ENCODE measurements around the gene PPP6R2. TPM values are rescaled to one million over a fixed set of nuclear protein-coding genes. Genes with fewer than 3 reads are reported as not detected.

The PPP6R2 gene
- total and polyA plus RNA-seq, 2 of the 4 experiments (the other 2 are of a cell fraction): 49.2 to 51.6 TPM

- WGBS, 2 experiments (ENCODE audit: extremely low coverage in 2 of 2, insufficient read length in 1 of 2): 85% methylated on average over 18 of the region's 29 CpGs; no CpG with 5 or more reads in 1 of the 2 experiments
- no peak overlapping the region for H3K4me3 ChIP-seq (ENCODE audit: insufficient read depth, low read depth, low read length)
- no peak overlapping the region for H3K14ac ChIP-seq (replicated peaks; ENCODE audit: low read depth, low read length)
- H3K23ac ChIP-seq (ENCODE audit: low read depth, low read length): no peak overlapping the region
- TF ChIP-seq CHD1 (IDR thresholded peaks at IDR 0.05; ENCODE audit: low read depth, low read length): no peak
- H3K79me1 ChIP-seq (ENCODE audit: low read depth in 1 of 2, low read length in 2 of 2): peaks cover 8 to 50% of the 10 kb centered on the region in 2 experiments; a peak in 3 of 4 replicates
- H3K27ac ChIP-seq (ENCODE audit: insufficient read depth, low read length): peak overlapping the region; percentile 7; the same call in 1 of the 2 replicates
- H2AFZ ChIP-seq (replicated peaks; ENCODE audit: low read length, poor library complexity): peak overlapping the region; percentile 19
- H4K8ac ChIP-seq (ENCODE audit: low read depth in 2 of 2, low read length in 2 of 2): no peak overlapping the region
- no peak overlapping the region for H3K18ac ChIP-seq (ENCODE audit: low read depth, low read length)
- H3K4me1 ChIP-seq (ENCODE audit: control insufficient read depth, insufficient read depth, low read length): peaks cover 59% of the 10 kb centered on the region
- ATAC-seq (ENCODE audit: low read depth) (no peak), DNase-seq (no peak)
- CTCF ChIA-PET: interaction anchor here (0.6 kb wide), 1 partner anchor 33 kb away, joined by 7 read pairs; no protein-coding TSS in a partner anchor
- no TSS peak for BruUV-seq (replicated peaks)
- H3K9me1 ChIP-seq (ENCODE audit: insufficient read depth, low read length): peaks cover 3% of the 10 kb centered on the region
- peak overlapping the region; percentile 15 for H2BK5ac ChIP-seq (ENCODE audit: low read depth, low read length, poor library complexity, severe bottlenecking)
- no peak overlapping the region for H2BK120ac ChIP-seq (ENCODE audit: low read depth, low read length)
- H4K20me1 ChIP-seq (ENCODE audit: insufficient read depth, low read length): peaks cover 86% of the 10 kb centered on the region
- no peak overlapping the region; the same call in 1 of the 2 replicates for H3K4ac ChIP-seq (ENCODE audit: low read depth, low read length)
- no peak overlapping the region for H3K9ac ChIP-seq (ENCODE audit: low read depth, low read length)
- H2AK9ac ChIP-seq (replicated peaks; ENCODE audit: low read depth, low read length, poor library complexity): peak overlapping the region; percentile 42
- peak overlapping the region; percentile 25; the same call in 1 of the 2 replicates for H2AK5ac ChIP-seq (ENCODE audit: low read depth, low read length)
- no peaks in the 10 kb centered on the region for H3K27me3 ChIP-seq (ENCODE audit: control insufficient read depth, insufficient read depth, low read length)
- no peak overlapping the region for H3K56ac ChIP-seq (ENCODE audit: extremely low read depth, insufficient read depth, low read length)
- H3K9me3 ChIP-seq (ENCODE audit: control insufficient read depth, insufficient read depth, low read length): no peaks in the 10 kb centered on the region
- no peak overlapping the region for H4K91ac ChIP-seq (ENCODE audit: insufficient read depth, low read depth, low read length)
- no peak overlapping the region for H2BK20ac ChIP-seq (ENCODE audit: low read depth, low read length)
- intact Hi-C loops (cut with micrococcal nuclease) (no loop called here), dilution Hi-C loops (cut with HindIII; ENCODE audit: low sequenced_read_pairs, unreplicated experiment) (no loop called here), in situ Hi-C loops (cut with MboI; ENCODE audit: low sequenced_read_pairs) (no loop called here)
- POLR2A ChIA-PET (ENCODE audit: unreplicated experiment): no interaction called here
- peaks cover 12% of the 10 kb centered on the region for H3K36me3 ChIP-seq (ENCODE audit: control insufficient read depth, insufficient read depth, low read length)
- no peak overlapping the region for H4K5ac ChIP-seq (ENCODE audit: low read depth, low read length)
- H2BK15ac ChIP-seq (ENCODE audit: low read depth, low read length): no peak overlapping the region
- no peak overlapping the region for H3K4me2 ChIP-seq (ENCODE audit: low read depth, low read length)
These were observed 46.3 kb upstream of the PPP6R2 start for GRCh38 chr22:50296658-50297490.
